SW 1271 (cell line): ENCODE measurements around the gene ERMP1.
"Not testable (repeated sequence)": the region's sequence is repeated elsewhere in the genome, so short reads cannot be mapped to it uniquely, and the experiment has no call there.

Experiments used
- DNase-seq, 2 experiments: peaks; one replicate each; lab custom pipeline; 2025; lab: John Stamatoyannopoulos, UW

Gene ERMP1

DNA sequence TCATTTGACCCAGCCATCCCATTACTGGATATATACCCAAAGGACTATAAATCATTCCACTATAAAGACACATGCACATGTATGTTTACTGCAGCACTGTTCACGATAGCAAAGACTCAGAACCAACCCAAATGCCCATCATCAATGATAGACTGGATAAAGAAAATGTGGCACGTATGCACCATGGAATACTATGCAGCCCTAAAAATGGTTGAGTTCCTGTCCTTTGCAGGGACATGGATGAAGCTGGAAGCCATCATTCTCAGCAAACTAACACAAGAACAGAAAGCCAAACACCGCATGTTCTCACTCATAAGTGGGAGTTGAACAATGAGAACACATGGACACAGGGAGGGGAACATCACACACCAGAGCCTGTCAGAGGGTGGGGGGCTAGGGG, 49.5 kb downstream of the ERMP1 start:
- not testable (repeated sequence) for DNase-seq

DNA sequence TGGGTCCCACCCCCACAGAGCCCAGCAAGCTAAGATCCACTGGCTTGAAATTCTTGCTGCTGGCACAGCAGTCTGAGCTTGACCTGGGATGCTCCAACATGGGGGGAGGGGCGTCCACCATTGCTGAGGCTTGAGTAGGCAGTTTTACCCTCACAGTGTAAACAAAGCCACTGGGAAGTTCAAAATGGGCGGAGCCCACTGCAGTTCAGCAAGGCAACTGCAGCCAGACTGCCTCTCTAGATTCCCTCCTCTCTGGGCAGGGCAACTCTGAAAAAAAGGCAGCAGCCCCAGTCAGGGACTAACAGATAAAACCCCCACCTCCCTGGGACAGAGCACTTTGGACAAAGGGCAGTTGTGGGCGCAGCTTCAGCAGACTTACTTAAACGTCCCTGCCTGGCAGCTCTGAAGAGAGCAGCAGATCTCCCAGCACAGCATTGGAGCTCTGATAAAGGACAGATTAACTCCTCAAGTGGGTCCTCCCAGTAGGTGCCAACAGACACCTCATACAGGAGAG, 53.2 kb downstream of the ERMP1 start:
- DNase-seq: not testable (repeated sequence)

DNA sequence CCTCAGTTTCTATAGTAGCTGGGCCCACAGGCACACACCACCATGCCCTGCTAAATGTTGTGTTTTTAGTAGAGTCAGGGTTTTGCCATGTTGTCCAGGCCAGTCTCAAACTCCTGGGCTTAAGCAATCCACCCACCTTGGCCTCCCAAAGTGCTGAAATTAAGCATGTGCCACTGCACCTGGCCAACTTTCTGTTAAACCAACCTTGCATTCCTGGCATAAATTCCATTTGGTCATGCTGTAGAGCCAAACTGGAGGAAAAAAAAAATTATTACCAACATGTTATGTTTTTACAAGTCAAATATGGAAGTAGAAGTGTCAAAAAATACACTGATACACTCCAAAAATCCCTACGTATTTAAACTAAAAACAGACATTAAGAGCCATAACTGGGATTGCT, 54.1 kb downstream of the ERMP1 start:
- no peak for DNase-seq

DNA sequence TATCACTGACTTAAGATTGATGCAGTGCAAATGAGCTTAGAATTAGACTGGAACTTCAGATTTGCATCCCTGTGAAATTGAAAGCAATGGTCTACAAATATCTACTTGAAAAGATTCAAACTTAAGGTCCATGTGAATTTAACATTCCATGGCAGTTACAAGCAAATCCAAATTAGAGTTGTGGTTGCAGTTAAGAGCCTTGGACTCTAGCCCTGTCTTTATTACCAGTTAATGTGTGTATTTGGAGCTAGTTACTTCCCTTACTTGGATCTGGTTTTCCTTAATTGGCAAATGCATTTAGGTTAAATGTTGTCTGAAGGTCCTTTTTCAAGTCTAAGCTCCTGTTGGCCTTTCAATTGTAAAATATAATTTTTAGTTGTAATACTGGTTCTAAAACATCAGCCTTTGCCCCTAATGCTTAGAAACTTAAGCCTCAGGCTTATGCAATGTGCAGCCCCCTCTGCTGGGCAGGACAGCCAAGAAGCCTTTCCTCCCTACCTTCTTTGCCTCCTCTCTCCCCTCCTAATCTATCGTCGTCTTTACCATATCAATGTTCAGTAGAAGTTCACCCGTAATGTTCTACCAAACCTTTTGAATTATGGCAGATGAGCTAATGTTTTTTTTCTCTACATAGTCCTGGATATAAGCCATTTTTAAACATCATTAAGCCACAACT, 59.5 kb downstream of the ERMP1 start:
- no peak for DNase-seq

DNA sequence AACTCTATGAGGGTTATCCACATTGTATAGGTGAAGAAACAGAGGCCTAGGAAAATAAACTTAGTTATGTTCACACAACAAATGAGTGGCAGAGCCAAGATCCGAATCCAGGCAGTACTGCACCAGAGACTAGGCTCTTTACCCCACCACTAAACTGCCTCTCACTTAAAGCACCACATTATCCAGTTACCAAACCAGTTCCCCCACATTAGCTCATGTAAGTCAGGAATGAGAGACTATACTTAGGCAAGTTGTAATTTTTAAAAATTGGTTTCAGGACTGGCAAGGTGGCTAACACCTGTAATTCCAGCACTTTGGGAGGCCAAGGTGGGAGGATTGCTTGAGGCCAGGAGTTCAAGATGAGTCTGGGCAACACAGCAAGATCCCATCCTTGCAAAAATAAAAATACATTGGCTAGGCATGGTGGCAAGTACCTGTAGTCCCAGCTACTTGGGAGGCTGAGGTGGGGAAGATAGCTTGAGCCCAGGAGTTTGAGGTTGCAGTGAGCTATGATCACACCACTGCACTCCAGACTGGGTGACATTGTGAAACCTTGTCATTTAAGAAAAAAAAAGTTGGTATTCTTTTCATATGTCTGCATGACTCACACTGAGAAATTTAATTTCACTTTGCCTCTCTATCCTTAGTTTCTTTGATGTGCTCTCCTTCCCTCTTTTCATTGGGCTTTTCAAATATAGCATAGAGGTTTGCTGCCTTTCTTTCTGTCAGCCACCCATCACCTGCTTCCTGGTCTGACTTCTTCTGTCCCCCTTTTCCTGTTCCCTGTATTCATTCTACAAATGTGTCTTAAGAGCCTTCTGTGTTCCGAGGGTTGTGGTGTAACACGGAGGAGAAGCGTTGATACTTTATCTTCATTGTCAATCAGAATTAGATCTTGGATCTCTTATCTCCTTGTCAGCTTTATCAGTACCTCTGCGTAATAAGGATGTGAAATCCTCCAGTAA, 64.7 kb downstream of the ERMP1 start:
- no peak for DNase-seq

DNA sequence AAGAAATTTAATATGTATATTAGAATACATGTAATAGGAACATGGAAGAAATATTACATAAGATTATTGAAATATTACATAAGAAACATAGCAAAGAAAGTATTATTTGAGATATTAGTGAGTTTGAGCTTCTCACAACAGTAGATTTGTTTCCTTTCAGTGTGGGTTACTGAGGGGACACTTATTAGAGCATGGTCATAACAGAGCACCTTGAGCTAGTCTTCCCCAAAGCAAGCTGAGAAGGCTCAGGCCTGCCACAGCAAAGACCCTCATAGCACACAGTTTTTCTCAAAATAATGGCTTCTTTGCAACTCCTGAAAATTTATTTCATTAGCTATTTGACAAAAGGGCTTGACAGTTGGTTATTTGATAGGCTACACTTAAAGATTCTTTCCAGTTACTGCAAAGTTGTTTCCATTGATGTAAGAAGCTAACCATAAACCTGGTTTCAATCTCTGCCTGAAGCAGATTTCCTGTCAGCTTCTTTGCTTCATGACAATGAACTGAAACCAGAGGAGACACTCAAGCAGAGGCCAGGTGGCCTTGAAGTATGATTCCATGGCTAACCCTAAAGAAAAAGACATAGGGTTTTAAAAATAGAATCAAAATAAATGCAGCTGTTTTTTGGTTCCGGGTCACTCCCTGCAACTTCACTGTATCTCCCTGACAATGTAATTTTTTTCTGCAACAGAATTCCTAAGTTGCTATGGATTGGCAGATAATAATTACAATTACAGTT, 68.6 kb downstream of the ERMP1 start:
- DNase-seq: no peak

DNA sequence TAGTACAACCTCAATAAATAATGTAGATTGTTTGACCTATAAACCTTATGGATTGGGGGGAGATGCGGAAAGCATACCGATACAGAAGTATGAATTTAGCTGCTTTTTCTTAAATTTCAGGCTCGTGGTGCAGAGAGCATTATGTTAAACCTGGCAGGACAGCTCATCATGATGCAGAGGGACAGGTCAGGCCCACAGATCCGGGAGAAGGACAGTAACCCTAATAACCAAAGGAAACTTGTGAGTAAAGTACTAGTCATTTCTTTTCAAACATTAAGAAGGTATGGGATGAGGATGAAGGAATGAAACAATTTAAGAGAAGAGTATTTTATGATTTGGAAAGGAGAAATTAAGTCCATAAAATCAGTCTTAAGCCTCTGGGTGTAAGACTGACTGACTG, 70.5 kb downstream of the ERMP1 start:
- no peak for DNase-seq

DNA sequence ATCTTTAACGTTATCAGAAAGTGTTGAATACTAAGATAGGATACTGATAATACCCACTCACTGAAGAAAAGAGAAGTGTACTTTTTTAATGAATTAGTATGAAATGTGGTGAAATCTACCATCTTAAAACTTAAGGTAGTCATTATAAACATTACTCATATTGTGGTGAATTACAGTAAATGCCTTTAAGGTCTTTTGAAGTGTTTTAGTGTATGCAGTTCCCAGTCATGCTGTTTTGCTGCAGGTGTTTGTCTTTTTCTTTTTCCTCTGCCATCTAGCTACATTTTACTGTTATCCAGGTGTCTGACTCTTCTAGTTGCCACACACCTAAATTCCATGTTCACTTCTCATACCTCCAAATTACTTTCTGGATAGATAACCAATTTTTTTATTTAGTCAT, 72.6 kb downstream of the ERMP1 start:
- no peak for DNase-seq

DNA sequence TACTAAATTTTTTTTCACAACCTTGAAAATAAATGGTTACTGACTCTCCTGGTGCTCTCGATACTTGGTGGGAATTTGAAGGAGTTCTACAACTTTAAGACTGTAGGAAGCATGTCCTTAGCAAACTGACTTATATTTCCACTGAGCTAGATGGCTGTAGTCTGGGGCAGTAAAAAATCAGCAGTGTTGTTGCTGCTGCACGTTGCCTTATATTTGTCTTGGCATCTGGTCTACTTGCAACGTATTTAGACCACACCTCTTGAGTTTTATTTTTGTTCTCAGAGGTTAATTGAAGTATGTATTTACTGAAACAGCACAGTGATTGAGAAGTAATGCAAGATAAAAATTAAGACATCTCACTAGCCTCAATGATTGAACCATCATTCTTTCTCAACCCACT, 76.3 kb downstream of the ERMP1 start:
- no peak for DNase-seq

DNA sequence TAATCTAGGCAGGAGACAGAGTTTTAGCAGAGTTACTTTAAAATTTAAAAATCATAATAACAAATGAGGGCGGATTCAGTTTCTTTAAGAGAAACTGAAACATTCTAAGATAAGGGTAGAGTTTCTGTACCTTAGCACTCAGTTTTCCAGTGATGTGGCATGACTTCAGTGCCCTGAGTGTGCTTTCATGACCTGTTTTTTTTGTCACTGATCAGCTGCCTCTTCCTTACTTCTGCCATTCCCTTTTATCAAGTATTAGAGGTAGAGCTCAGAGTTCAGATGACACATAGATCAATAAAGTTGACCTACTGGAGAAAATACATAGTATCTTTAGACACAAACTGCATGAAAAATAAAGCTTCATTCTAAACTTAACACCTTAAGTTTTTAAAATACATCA, 82.3 kb downstream of the ERMP1 start:
- no peak for DNase-seq

DNA sequence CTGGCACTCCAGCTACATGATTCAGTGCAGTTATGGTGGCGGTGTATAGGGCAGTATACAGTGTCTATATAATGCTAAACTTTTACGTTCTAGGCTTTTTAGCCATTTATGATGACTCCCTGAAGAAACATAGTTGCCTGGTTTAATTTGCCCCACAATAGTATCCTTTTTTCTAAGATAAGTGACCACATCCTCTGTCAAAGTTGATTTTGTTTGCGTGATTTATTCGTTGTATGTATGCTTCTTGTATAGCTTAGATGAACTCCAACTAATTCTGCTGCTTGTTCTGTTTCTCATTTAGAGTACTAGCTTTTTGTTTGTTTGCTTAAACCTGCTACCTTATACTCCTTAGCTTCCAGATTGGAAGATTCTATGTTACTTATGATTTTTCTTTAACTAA, 83.6 kb downstream of the ERMP1 start:
- DNase-seq: no peak

DNA sequence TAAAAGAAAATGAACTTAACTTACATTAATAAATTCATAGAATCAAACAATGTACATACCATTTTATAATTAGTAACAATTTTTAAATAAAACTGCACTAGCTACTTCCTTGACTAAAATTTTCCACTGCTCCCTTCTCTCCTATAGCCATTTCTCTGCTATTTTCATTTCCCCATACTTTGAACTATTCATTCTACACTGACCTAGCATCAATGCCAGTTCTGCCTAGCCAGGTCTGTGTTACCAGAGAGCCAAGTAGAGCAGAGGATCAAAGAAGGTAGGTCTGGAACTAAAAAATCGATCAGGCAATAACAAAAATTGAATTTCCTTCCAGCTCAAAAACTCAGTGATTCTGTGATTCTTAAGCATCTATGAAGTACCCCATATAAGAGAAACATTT, 84.5 kb downstream of the ERMP1 start:
- DNase-seq: no peak

DNA sequence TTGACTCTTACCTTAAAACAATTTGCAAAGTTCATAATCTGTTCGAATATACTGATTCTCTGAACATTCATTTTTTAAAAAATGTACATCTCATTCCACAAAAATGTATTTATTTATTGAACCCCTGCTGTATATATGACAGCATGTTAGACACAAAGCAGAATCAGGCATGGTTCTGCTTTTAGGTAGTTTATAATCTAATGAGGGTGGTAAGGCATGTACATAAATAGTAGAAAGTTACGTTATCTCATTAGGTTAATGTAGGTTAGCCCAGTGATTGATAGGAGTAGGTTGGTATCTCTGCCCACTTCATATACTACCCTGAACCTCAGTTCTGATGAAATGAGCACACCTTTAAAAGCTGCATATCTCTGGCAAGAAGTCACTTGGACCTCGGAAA, 89.8 kb downstream of the ERMP1 start:
- no peak for DNase-seq

DNA sequence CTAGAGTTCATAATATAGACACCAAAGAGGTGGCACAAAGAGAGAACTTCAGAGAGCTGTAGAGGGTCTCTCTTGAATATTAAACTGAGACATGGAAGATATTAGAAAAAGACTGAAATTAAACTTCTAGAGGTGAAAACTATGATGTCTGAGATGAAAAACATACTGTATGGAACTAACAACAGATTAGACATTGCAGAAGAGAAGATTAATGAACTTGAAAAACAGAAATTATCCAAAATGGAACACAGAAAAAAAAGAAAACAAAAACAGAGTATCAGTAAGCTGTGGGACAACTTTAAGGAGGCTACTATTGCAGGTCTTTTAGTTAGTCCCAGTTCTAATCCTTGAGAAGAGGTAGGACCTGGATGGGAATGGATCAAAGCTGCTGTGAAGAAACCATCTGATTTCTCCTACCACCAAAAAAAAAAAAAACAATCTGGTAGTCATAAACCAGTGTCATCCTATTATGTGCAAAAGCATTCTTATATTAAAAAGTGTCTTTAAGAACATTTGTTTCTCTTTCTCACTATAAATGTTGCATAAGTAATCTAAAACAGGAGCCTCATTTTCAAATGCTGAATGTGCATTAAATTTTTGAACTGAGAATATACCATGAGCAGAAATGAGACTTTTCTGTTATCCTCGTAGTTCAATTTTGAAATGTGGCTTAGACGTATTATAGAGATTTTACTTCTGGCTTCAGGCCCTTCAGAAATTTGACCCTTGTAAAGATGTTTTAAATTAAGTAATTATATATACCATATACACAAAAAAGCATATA, 96.2 kb downstream of the ERMP1 start:
- no peak for DNase-seq

DNA sequence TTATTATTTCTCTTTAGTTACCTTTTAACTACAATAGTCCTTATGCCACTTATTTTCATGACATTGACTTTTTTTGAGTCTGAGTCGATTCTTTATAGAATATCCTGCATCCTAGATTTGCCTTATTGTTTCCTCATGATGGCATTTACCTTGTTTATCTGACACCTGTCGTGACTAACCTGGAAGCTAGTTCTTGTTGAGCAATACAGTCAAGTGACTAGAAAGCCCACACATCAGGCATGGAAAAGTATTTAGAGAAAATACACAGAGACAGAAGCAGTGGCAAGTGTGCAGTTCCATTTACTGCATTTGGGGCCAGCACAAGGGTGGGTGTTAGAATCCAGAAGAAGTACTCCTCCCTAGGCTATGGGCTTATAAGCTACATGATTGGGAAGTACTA, 97.8 kb downstream of the ERMP1 start:
- DNase-seq: no peak
